PFSK-1 (cell line): ENCODE data around the gene GART.

Experiments
- FOXP2 ChIP-seq: optimal IDR thresholded peaks from 2 replicates; pipeline ENCODE3; 2011; ENCODE audit warnings: borderline replicate concordance, control low read depth, inconsistent platforms; ENCODE audit not compliant: insufficient read depth; ENCODE audit errors: extremely low read length, extremely low read depth
- POLR2AphosphoS5 ChIP-seq: IDR thresholded peaks from 2 replicates; pipeline ENCODE4 v1.6.1; 2012; ENCODE audit warnings: low read depth, mild to moderate bottlenecking, control low read depth, low read length, moderate library complexity
- TAF1 ChIP-seq: IDR thresholded peaks from 2 replicates; pipeline ENCODE4 v1.6.1; 2012; ENCODE audit warnings: low read length, control low read depth, borderline replicate concordance; ENCODE audit not compliant: insufficient read depth
- TF ChIP-seq, protein P1 (sequence below), 2 experiments: IDR thresholded peaks; 2 replicates each; pipeline versions ENCODE4 v1.6.1 to v1.8.0; 2011 to 2012; ENCODE audit warnings: low read depth in 2 of 2, low read length in 2 of 2, control low read depth in 1 of 2, inconsistent platforms in 1 of 2, mild to moderate bottlenecking in 1 of 2, moderate library complexity in 1 of 2; ENCODE audit not compliant: insufficient read depth in 1 of 2

DNA sequence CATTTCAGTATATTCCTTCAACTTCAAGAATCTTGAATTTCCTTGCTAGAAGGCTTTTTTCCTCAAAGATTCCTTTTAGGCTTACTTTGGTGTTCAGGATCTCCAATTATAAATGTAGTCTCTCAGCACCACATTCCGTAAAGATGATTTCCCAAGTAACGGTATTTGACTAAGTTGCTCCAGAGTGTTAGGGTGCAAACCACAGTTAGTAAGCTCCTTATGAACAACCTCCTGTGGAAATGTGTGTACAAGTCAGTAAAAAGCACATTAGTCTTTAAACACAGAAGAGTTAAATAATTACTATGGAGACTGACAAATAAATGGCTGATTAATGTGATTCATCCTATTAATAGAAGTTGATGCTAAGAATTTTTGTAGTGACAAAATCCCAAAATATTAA lies 36.3 kb upstream of the GART start:
- TF ChIP-seq POLR2AphosphoS5 (no peak), TAF1 (no peak), FOXP2 (no peak)
- TF ChIP-seq, protein P1, sequence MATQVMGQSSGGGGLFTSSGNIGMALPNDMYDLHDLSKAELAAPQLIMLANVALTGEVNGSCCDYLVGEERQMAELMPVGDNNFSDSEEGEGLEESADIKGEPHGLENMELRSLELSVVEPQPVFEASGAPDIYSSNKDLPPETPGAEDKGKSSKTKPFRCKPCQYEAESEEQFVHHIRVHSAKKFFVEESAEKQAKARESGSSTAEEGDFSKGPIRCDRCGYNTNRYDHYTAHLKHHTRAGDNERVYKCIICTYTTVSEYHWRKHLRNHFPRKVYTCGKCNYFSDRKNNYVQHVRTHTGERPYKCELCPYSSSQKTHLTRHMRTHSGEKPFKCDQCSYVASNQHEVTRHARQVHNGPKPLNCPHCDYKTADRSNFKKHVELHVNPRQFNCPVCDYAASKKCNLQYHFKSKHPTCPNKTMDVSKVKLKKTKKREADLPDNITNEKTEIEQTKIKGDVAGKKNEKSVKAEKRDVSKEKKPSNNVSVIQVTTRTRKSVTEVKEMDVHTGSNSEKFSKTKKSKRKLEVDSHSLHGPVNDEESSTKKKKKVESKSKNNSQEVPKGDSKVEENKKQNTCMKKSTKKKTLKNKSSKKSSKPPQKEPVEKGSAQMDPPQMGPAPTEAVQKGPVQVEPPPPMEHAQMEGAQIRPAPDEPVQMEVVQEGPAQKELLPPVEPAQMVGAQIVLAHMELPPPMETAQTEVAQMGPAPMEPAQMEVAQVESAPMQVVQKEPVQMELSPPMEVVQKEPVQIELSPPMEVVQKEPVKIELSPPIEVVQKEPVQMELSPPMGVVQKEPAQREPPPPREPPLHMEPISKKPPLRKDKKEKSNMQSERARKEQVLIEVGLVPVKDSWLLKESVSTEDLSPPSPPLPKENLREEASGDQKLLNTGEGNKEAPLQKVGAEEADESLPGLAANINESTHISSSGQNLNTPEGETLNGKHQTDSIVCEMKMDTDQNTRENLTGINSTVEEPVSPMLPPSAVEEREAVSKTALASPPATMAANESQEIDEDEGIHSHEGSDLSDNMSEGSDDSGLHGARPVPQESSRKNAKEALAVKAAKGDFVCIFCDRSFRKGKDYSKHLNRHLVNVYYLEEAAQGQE (IDR thresholded peaks at IDR 0.05; ENCODE audit: insufficient read depth in 1 of 2, low read depth in 2 of 2, low read length in 2 of 2): no peak
